Dermis blood vessel endothelial cell (primary cell): ENCODE results near the gene TBC1D32. TPM values are rescaled to one million over a fixed set of nuclear protein-coding genes. Genes with fewer than 3 reads are reported as not detected.
"Not testable (repeated sequence)": the region's sequence is repeated elsewhere in the genome, so short reads cannot be mapped to it uniquely, and the experiment has no call there.

Experiments
- DNase-seq: peaks from one replicate; pipeline ENCODE4 v3.0.0; 2010
- total RNA-seq: library from RNA; depleted of rRNA; stranded (reverse); fragments of >200 nt; gene quantifications from 2 replicates; pipeline ENCODE4 v1.2.3, GENCODE V29; 2014

TBC1D32 gene
- total RNA-seq, 1 donor from 2014 or later = 5.6 TPM

DNA sequence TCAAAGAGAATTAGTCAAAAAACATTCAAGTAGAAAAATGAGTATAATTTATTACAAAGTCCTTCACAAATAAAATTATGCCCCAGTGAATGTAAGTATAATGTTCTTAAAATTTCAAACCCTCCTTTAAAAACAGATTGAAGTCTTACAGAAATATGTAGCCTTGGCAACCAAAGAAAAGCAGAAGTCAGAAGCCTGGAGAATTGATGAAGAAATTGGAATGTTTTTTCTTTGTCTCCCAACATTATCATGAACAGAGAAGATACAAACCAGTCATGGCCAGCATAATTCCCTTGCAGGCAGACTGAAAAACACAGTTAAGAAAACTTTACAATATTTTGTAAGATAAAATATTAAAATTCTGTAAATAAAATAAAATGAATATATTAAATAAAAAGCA is 221.9 kb downstream of the TBC1D32 start:
- no peak for DNase-seq

DNA sequence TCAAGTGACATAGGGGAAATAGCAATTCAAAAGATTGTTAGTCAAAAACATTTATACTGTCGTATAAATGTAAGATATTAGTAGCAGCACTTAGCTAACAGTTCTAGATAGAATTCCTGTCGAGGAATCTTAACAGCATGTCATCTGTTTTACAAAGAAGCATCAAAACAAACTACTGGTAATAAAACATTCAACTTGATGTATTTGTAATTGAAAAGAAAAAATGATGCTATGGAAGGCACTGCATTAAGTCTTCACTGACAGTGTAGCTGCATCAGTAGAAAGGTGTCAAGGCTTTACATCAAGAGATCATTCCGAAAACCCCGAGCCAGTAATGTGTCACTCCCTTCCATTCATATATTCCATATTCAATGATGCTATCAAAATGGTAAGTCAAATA is 223.5 kb downstream of the TBC1D32 start:
- DNase-seq = no peak

DNA sequence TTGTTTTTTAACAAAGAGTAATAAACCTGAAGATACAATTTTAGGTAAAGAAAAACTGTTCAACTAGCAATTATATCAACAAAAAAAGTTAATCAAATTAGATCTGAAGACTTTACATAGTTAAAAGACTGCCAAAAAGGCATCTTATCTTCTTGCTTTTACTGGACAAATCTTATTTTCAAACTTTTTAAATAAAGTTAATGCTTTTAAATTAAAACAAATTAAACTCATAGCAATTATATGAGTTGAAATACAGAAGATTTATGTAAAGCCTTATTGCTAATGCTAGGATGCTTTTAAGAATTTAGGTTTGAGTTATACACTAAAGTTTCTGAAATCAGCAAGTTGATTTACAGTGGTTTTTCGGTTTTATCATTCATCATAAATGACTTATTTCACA is 227.3 kb downstream of the TBC1D32 start:
- DNase-seq = no peak

DNA sequence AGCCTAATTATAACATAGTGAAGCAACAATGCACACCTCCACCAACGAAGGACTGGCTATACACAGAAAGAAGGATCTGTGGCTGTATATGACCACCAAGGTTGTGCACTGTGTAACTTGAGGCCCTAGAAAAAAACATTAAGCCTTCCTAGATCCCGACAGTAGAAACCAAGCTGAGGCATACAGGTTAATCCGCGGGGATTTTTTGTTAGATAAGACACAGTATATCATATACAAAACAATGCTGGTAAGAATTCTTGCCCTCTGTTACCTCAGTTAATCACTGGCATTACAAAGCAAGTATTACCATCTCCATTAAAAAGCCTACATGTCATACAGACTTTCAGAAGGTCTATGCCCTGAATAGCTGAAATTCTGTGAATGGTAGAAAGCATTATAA is 228.8 kb downstream of the TBC1D32 start:
- no peak for DNase-seq

DNA sequence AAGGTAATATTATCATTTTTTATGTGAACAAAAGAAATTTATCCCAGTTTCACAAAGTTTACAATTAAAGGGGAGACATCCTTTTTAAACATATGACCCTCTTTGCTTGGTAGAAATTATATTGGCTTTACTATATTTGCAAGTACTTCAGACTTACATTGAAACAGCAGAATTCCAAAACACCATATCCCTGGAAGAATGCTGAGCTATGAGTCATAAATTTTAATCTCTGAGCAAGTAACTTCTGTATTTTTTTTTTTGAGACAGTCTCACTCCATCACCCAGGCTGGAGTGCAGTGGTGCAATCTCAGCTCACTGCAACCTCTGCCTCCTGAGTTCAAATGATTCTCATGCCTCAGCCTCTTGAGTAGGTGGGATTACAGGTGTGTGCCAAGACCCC is 240.4 kb downstream of the TBC1D32 start:
- no peak for DNase-seq

DNA sequence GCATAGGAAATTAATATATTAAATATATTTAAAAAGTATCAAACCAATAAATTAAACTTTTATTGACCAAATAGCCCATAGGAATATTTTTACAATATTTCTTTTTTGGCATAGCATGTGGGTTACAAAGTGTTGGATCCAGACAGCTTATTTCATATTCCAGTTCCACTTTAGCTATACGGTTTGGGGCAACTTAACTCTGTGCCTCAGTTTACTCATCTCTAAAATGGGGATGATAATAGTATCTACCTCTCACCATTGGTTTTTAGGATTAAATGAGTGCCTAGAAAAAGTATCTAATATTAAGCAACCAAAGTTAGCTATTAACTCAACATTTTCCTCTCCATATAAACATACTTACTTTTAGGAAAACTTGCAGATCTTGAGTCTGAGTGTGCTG is 243.8 kb downstream of the TBC1D32 start:
- DNase-seq = no peak

DNA sequence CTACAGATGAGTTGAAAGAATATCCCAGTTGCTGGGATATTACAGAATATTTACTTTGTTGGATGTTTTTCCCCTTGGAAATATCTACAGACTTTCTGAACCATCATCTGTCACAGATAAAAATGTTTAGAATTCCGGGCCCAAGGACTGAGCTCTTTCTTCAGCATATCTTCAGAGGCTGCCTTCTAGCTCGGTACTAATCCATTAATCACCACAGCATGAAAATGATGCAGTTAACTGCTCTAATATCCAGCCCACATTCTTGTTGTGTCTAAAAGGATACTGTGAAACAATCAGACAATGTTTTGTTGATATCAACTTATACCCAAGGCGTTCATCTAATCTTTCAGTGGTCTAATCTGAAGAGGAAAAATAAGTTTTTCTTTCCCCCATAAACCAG is 247.4 kb downstream of the TBC1D32 start:
- no peak for DNase-seq

DNA sequence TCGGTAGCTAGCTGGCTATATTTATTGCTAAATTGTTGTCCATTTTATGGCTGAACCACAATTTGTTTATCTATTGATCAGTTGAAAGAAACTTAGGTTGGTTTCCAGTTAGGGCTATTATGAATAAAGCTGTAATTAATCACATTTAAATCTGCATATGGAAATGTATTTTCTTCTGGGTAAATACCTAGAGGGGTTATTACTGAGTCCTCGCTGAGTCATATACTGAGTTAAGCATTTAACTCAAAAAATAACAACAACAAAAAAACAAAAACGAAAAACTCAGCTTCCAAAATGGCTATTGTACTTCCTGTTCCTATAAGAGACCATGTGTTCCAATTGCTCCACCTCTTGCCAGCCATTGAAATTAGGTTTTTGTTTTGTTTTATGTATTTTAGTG is 258.2 kb downstream of the TBC1D32 start:
- DNase-seq = no peak

DNA sequence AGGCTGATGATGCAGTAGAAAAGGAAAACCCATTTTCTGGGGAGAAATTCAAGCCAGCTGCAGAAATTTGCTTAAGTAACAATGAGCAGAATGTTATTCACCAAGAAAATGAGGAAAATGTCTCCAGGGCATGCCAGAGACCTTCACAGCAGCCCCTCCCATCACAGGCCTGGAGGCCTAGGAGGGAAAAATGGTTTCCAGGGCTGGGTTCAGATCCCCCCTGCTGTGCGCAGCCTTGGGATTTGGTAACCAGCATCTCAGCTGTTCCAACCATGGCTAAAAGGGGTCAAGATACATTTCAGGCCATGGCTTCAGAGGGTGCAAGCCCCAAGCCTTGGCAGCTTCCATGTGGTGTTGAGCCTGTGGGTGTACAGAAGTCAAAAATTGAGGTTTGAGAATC is 265.5 kb downstream of the TBC1D32 start:
- DNase-seq = not testable (repeated sequence)

DNA sequence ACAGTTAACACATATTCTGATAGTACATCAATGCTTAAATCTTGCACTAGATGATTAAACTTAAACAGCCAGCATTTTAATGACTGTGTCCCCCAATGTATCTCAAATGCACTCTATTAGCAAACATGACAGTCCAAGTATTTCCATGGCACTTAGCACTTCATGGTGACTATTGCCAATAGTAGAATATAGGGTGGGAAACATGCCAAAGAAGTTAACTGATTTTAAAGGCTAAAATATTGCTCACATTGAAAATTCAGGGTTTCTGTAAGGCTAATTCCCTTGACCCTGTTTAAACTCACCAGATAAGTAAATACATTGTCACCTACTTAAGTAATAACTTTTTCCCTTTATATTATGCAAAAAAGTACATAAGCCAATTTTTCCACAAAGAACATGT is 266.9 kb downstream of the TBC1D32 start:
- no peak for DNase-seq

DNA sequence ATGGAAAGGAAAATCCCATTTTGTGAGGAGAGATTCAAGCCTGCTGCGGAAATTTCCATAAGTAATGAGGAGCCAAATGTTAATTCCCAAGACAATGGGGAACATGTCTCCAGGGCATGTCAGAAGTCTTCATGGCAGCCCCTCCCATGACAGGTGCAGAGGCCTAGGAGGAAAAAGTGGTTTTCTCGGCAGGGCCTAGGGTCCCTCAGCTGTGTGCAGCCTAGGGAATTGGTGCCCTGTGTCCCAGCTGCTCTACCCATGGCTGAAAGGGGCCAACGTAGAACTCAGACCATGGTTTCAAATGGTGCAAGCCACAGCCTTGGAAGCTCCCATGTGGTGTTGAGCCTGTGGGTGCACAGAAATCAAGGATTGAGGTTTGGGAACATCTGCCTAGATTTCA is 269.9 kb downstream of the TBC1D32 start:
- DNase-seq = no peak

DNA sequence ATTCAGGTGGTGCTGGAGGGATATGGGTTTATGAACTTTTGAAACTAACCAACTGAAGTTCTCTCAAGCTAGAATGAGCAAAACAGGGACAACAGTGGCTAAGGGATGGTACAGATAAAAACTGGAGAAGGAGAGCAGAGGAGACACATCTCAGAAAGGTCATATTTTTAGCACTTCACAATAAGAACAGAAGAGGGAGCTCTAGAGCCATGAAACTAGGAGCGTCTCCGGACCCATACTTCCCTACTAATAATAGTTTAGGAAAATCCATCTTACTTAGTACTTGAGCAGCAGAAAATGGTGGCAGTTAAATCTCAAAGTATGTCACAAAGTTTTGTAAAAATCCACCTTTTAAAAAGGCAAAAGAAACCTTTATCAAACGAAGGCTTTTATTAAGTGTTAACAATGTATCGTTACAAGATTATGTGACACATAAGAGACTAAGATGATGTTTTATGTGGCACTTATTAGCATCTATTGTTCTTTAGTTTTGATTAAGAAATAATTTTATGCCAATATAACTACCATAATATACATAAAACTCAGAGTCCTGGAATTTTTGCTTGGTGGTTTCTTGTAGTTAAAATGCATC is 278.6 kb downstream of the TBC1D32 start:
- DNase-seq = peak; percentile 69

DNA sequence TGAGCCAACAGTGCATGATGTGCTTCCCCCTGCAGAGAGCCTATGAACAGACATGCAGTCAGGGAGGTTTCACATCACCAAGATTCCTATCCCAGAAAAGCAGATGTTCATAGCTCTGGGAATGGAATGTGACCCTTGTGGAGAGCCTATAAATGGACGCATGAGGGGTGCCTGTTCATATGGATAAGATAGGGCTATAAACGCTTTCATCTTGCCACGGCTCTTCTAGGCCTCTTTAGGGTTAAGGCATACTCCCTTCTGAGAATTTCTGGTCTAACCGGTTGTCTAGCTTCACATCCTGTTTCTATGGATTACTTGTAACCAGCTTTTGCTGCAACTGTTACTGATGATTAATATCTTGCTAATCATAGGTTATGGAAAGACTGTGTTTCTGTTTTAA is 285.7 kb downstream of the TBC1D32 start:
- DNase-seq = not testable (repeated sequence)

DNA sequence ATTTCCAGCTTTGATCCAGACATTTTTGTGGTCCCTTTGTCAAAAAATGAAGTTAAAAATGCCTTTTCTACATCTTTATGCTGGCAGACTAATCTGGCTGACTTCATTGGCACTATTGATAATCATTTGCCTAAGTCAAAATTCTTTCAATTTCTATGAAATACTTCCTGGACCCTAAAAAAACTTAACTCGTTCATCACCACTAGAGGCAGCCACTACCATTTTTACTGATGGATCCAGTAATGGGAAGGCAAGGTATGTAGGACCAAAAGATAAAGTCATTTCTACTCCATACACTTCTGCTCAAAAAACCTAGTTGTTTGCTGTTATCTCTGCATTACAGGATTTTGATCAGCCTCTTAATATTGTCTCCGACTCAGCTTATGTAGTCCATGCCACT is 289.4 kb downstream of the TBC1D32 start:
- DNase-seq = not testable (repeated sequence)

DNA sequence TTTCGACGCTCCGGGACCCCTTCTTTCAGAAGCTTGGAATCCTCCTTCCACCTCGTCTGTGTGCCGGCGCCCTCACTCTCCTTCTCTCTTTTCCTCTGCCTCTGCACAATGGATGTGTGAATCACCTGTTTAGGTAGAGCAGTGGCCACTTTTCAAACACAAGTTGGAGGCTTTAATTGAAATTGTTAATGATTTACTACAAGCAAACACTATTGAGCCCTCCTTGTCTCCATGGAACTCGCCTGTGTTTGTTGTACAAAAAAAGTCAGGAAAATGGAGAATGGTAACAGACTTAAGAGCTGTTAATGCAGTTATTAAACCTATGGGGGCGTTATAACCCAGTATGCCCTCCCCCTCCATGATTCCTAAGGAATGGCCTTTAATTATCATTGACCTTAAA is 290.6 kb downstream of the TBC1D32 start:
- not testable (repeated sequence) for DNase-seq

DNA sequence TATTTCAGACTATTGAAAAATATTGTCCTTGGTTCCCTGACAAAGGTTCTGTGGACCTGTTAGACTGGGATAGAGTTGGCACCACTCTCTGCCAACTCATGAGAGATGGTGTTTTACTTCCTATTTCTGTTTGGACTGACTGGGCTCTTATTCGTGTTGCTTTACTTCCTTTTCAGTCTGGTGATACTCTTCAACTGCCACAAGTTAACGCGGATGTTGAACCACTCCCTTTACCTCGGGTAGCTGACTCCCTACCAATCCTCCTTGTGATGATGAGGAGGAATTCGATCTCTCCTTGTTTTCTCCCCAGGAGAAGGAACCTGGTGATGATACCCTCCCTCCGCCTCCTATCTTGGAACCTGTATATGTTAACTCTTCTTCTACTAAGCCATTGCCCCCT is 291.1 kb downstream of the TBC1D32 start:
- not testable (repeated sequence) for DNase-seq

DNA sequence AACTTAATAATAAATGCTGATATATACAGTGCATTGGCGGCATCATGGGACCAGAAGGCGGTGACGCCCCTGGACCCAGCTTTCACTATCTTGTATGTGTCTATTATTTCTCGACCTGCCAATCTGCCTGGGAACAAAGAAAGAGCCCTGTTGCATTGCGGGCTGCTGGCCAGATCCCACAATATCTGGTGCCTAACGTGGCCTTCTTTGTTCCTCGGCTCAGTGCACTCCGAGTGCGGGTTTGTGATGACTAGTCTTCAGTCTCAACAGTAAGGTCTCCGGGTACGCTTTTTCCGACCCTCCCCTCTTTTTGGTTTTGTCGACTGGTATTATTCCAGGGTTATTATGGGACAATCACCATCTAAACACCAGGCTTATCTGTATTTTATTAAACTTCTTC is 291.5 kb downstream of the TBC1D32 start:
- DNase-seq = no peak

DNA sequence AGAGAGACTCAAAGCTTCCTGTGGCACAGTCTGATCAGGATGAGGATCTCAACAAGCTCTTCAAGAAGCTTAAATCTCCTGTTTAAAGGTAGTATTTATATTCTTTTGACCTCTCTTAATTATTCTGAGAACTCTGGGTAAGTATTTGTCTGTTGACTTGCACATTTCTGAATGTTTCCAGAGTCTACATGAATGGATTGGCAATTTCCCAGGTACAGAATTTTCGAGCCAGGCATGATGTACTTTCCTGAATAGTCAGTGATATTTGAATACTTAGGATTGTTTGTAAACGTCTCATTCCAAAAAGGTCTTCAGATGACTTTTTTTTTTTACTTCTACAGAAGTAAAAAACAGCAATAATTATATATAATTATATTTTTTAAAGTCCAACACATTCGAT is 293.4 kb downstream of the TBC1D32 start:
- no peak for DNase-seq

DNA sequence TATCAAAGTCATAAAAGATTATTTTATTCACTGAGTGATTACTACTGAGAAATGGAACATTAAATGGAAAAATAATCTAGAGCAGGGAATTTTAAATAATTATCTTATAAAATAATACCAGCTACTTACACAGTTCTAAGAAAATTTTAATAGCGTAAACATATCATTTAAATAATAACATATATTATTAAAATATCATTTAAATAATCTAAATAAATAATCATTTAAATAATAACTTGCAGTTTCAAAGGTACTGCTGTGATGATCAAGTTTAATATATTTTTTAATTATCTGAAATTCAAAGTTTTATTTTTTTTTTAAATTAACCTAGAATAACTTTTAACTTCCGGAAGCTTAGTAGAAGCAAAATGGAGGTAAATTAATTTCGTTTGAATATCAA is 301.2 kb downstream of the TBC1D32 start:
- DNase-seq = no peak

DNA sequence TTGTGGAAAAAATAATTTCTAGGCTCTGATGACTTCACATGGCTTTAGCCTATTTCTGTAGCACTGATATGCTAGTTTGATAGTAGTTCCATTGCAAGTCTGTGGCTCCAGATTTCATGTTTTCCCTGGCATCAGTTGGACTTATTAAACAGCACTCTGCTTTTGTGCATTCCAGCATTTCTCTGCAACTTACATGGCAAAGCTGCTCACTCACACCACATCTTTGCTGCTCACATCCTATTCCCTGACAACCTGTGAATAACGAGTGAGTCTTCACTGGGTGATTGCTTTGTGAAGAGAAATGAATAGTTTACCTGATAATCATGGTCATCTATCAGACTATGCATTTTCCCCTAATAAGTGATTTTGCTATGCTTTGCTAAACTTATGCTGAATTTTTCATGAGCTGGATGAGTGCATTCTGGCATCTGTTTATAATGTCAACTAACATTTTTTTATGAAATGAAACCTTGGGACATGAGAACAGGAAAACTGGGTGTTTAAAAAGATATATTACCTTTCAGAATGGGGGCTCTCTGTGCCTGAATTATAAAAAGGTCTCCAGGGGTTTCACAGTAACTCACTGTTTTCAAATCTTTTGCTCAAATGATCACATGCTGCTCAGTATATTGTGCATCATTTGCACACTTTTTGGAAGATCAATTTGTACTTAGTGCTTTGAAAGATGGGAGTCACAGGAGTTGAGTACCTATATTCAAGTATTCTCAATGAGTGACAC is 301.8 kb downstream of the TBC1D32 start:
- DNase-seq = no peak
